Mammary epithelial cell (primary cell): Measurements from ENCODE around the gene DUSP16.

Experiments used
- EZH2 ChIP-seq: IDR thresholded peaks from 2 replicates; pipeline ENCODE4 v1.6.1; 2012; ENCODE audit warnings: low read length, inconsistent platforms, borderline replicate concordance
- TF ChIP-seq, protein P1 (sequence below), 2 donors: IDR thresholded peaks in 1 of 2; conservative IDR thresholded peaks in 1 of 2; 2 replicates each; pipeline ENCODE4 v1.5.1; 2011 to 2012; ENCODE audit warnings: inconsistent platforms in 2 of 2, low read length in 2 of 2, mild to moderate bottlenecking in 2 of 2, control low read depth in 1 of 2, low read depth in 1 of 2; ENCODE audit not compliant: insufficient read depth in 1 of 2; ENCODE audit errors: extremely low read depth in 1 of 2

DNA sequence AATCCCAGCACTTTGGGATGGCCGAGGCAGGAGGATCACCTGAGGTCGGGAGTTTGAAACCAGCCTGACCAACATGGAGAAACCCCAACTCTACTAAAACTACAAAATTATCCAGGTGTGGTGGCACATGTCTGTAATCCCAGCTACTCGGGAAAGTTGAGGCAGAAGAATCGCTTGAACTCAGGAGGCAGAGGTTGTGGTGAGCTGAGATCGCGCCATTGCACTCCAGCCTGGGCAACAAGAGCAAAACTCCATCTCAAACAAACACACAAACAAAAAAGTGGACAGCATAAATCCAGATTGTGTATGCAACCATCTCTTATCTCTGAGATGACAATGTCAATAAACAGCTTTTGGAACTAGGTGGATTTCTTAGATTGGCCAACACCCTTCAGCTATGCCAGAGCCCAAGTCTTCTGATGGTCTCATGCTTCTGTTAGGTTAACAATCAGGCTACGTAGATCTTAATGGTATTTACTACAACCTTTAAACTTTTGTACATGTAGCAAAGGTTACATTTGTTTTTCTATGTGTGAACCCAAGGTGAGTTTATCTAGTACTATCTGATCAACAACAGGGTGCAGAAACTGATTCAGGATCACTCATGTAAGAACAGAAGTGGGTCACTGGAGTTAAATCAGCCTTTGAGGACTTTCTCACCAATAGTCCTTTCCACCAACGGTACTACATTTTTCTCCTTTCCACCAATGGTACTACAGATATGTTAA, 73.7 kb downstream of the DUSP16 start:
- TF ChIP-seq, protein P1, sequence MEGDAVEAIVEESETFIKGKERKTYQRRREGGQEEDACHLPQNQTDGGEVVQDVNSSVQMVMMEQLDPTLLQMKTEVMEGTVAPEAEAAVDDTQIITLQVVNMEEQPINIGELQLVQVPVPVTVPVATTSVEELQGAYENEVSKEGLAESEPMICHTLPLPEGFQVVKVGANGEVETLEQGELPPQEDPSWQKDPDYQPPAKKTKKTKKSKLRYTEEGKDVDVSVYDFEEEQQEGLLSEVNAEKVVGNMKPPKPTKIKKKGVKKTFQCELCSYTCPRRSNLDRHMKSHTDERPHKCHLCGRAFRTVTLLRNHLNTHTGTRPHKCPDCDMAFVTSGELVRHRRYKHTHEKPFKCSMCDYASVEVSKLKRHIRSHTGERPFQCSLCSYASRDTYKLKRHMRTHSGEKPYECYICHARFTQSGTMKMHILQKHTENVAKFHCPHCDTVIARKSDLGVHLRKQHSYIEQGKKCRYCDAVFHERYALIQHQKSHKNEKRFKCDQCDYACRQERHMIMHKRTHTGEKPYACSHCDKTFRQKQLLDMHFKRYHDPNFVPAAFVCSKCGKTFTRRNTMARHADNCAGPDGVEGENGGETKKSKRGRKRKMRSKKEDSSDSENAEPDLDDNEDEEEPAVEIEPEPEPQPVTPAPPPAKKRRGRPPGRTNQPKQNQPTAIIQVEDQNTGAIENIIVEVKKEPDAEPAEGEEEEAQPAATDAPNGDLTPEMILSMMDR (conservative IDR thresholded peaks at IDR 0.05 in 1 of 2, IDR thresholded peaks at IDR 0.05 in 1 of 2; ENCODE audit: extremely low read depth in 1 of 2, insufficient read depth in 1 of 2, low read depth in 1 of 2, low read length in 2 of 2): no peak
- TF ChIP-seq EZH2: no peak
